HG02763 (cell line): Measurements from ENCODE around the gene ADM2.

ENCODE experiments used
- ATAC-seq: cut with Tn5 transposase; IDR thresholded peaks from one replicate; pipeline ENCODE4 v1.9.1; 2021; ENCODE audit warnings: mild to moderate bottlenecking, moderate library complexity; ENCODE audit not compliant: unreplicated experiment

Gene ADM2

GRCh38 chr22:50467341-50467740 is 14.0 kb upstream of the ADM2 start:
- ATAC-seq: no peak

GRCh38 chr22:50467773-50468440 is 13.4 kb upstream of the ADM2 start:
- ATAC-seq: no peak

GRCh38 chr22:50468626-50469025 is 12.7 kb upstream of the ADM2 start:
- no peak for ATAC-seq

- ATAC-seq: peak; percentile 58
Measured at GRCh38 chr22:50469377-50470305, 11.7 kb upstream of the ADM2 start.

- no peak for ATAC-seq
Measured at GRCh38 chr22:50470491-50470890, 10.9 kb upstream of the ADM2 start.

GRCh38 chr22:50471197-50471847 is 10.0 kb upstream of the ADM2 start:
- no peak for ATAC-seq

GRCh38 chr22:50471962-50472361 is 9.4 kb upstream of the ADM2 start:
- no peak for ATAC-seq

- ATAC-seq: no peak
Measured at GRCh38 chr22:50473088-50473487, 8.3 kb upstream of the ADM2 start.

GRCh38 chr22:50473855-50474671 is 7.3 kb upstream of the ADM2 start:
- no peak for ATAC-seq

GRCh38 chr22:50474710-50475651 is 6.4 kb upstream of the ADM2 start, which contains the start of gene SBF1:
TSS of gene SBF1 (minus strand) at chr22:50475035. CDS start at chr22:50474840, 195 bp downstream.
- ATAC-seq: peak; percentile 76

- ATAC-seq: no peak
Measured at GRCh38 chr22:50475652-50476002, 5.7 kb upstream of the ADM2 start.

- ATAC-seq: no peak
Measured at GRCh38 chr22:50476868-50477267, 4.5 kb upstream of the ADM2 start.

- ATAC-seq: no peak
Measured at GRCh38 chr22:50477923-50478322, 3.4 kb upstream of the ADM2 start.

- ATAC-seq: no peak
Measured at GRCh38 chr22:50479721-50480120, 1.6 kb upstream of the ADM2 start.

- ATAC-seq: no peak
Measured at GRCh38 chr22:50481045-50481439, 301 bp upstream of the ADM2 start.

GRCh38 chr22:50482107-50483074 is 1.0 kb downstream of the ADM2 start:
- no peak for ATAC-seq

- ATAC-seq: no peak
Measured at GRCh38 chr22:50483106-50483505, 1.8 kb downstream of the ADM2 start.

GRCh38 chr22:50483556-50483955 is 2.2 kb downstream of the ADM2 start:
- ATAC-seq: no peak
